GM21423 (cell line): ENCODE results near the gene UAP1L1.
A peak's percentile ranks its signal among the peaks of the same experiment; 100 is the strongest.
"Not testable (repeated sequence)": the region's sequence is repeated elsewhere in the genome, so short reads cannot be mapped to it uniquely, and the experiment has no call there.

Source experiments
- ATAC-seq: cut with Tn5 transposase; IDR thresholded peaks from one replicate; pipeline ENCODE4 v1.9.1; 2021; ENCODE audit warnings: mild to moderate bottlenecking, moderate library complexity; ENCODE audit not compliant: unreplicated experiment

Gene UAP1L1

DNA sequence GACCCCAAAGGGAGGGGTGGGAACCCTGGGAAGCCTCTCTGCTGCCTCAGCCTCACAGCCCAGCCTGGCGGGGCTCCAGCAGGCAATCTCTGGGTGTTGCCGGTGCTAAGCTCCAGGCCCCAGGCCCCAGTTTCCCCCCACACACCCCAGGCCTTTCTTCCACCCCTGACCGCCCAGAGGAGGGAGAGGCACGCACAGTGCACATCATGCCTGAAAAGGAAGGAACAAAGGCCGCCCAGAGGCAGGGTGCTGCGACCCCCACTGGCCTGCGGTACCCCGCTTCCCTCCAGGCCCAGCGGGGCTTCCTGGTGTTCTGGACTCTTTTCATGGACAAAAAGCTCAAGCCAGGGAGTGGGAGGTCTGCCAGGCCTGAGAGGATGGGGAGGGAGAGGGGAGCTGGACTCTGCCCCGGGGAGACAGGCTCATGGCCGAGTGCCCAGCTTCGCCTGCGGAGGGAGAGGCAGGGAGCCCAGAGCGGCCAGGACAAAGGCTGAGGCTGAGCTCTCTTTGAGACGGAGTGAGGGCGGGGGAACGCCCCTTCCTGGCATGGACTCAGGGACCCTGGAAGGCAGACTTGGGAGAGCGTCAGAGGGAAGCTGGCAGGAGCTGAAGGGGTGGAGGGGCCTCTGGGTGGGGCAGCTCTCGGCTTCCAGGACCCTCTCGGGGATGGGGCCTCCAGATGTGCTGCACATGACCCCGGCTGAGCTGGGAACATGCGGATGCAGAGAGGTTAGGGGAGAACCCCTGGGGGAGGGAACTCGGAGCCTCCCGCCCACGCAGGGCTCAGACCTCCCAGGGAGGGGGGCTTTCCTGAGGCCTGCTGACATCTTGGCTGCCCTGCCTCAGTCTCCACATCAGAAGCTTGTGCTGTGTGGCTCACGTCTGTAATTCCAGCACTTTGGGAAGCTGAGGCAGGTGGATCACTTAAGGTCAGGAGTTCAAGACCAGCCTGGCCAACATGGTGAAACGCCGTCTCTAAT is 21.6 kb upstream of the UAP1L1 start:
- ATAC-seq = no peak

DNA sequence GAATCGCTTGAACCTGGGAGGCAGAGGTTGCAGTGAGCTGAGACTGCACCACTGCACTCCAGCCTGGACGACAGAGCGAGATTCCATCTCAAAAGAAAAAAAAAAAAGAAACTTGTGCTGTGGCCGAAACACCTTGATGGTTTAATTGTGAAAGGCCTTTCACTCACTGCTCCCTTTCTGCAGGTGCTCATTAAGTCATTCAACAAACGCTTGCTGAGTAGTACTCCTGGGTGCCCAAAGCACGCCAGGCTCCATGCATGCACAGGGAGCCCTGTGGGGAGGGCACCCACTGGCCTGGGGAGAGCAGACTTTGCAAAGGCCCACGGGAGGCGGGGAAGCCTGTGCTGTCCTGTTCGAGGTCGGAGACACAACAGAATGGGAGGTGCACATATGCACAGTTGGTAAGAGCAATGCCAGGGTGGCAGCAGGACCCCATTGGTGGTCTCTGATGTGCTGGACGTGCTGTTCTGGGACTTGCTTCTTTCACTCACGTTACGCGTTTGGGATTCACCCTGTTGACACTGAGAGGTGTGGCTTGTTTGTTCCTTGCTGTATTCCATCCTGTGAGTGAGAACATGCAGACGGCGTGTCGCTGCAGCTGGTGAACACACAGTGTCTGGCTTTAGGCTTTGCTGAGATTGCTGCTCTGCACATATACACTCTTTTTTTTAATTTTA is 20.4 kb upstream of the UAP1L1 start:
- no peak for ATAC-seq

- ATAC-seq = no peak
Observed at GRCh38 chr9:137057545-137057944, 19.8 kb upstream of the UAP1L1 start.

GRCh38 chr9:137058521-137059234 is 18.6 kb upstream of the UAP1L1 start:
- ATAC-seq = no peak

DNA sequence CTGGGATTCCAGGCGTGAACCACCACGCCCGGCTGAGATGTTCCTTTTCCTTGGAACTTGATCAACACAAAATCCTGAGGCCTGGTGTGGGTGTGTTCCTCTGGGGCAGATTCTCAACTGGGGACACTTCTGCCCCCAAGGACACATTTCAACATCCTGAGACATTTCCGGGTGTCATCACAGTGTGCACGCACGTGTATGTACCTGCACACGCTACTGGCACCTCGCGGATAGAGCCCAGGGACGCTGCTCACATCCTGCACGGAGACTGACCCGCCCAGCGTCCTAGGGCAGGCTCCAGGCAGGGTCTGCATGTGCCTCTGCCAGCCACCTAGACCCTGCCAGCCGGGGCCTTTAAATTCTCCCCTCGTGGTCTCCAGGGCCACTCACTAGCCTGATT is 14.9 kb upstream of the UAP1L1 start:
- no peak for ATAC-seq

DNA sequence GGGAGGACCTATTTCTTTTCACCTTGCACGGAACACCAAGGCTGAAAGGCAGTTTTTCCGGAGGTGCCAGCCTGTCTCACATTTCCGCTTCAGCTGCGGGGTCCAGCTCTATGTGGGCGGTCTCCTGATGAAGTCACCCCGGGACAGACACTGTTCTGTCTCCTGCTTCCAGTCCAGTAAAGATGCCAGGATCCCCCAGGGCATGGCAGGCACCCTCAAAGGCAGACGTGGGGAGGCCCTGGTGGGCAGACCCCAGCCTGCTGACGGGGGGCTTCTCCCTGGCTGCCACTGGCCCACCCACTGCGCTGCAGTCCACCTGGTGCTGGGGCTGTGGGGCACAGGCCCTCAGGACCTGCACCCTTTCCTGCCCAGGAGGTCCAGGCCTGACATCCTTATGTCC is 14.5 kb upstream of the UAP1L1 start:
- ATAC-seq = not testable (repeated sequence)

DNA sequence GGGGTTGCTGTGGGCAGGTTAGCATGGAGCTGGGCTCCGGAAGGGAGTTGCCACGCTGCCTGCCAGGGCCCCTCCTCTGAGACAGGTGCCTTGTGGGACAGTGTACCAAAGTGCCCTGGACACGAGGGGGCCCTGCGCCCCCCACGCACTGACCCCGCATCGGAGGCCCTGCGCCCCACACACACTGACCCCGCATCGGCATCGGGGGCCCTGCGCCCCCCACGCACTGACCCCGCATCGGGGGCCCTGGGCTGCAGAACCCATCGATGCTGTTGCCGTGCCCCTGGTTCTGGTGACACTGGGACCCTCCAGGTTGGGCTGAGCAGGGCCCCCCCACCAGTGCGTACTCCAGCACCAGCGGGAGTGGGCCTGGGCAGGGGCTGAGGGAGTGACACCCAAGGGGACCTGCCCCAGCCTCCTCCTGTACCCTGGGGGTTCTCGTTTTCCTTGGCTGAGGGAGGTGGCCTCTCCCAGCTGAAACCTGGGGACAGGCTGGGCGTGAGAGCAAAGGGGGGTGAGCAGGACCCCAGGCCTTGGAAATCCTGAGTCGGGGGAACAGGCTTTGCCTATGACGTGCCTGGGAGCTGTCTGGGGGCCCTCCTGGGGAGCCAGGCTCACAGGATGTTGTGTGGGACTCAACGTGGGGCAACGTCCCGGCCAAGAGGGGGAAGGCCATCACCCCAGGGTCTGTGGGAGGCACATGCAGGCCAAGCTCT is 13.8 kb upstream of the UAP1L1 start:
- ATAC-seq = no peak

- no peak for ATAC-seq
Observed at GRCh38 chr9:137064027-137064879, 13.1 kb upstream of the UAP1L1 start.

GRCh38 chr9:137064880-137065164 is 12.5 kb upstream of the UAP1L1 start:
- no peak for ATAC-seq

DNA sequence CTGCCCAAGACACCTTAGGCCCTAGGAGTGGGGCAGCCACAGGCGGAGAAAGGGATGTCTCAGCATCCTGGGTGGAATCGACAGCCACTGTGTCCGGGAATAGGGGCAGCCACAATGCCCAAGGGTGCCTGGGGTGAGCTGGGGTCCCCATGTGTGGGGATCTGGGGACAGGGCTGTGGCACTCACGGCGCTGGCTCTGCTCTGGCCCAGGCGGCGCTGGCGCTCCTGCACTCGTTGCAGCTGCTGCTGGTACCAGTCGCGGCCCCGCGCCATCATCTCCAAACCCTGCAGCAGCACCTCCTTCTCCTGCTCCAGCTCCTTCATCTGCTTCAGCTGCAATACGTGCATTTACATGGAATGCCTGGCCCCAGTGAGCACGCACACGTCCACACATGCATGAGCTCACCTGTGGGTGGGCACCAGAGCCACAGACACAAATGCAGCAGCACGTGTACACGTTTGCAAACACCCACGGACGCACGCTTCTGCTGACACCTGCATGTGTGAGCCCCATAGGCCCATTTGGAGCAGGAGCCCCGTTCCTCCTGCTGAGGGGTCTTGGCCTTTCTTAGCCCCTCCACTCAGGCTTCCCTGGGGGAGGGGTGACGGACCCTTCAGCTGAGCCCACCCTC is 11.9 kb upstream of the UAP1L1 start:
- ATAC-seq = no peak

- no peak for ATAC-seq
Observed at GRCh38 chr9:137066096-137066861, 11.0 kb upstream of the UAP1L1 start.

DNA sequence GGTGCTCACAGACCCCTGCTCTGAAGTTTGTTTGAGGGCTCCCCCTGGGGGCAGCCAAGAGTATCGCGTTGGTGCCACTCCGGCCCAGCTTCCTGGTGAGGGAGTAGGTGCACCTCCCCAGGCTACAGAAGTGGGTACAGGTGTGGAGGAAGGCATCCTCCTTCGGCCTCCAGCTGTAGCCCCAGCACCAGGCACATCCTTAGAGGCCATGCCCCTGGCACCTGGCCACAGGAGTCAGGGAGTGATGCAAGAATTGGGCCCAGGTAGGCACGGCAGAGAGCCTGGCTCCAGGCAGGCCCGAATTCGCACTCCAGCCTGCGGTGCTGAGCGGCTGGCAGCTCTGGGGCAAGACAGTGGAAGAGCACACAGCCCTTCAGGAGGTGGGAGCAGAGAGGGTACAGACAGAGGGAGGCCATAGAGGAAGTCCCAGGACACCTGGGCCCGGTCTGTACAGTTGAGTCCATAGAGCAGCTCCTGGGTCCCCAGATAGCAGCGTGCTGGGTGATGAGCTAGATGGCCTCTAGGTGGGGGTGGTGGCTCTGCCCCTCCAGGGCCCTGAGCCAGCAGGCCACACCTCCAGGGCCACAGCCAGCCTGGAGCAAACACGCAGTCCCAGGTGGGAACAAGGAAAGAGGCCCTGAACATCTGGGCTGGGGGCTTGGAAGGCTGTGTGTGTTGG is 9.3 kb upstream of the UAP1L1 start:
- no peak for ATAC-seq

DNA sequence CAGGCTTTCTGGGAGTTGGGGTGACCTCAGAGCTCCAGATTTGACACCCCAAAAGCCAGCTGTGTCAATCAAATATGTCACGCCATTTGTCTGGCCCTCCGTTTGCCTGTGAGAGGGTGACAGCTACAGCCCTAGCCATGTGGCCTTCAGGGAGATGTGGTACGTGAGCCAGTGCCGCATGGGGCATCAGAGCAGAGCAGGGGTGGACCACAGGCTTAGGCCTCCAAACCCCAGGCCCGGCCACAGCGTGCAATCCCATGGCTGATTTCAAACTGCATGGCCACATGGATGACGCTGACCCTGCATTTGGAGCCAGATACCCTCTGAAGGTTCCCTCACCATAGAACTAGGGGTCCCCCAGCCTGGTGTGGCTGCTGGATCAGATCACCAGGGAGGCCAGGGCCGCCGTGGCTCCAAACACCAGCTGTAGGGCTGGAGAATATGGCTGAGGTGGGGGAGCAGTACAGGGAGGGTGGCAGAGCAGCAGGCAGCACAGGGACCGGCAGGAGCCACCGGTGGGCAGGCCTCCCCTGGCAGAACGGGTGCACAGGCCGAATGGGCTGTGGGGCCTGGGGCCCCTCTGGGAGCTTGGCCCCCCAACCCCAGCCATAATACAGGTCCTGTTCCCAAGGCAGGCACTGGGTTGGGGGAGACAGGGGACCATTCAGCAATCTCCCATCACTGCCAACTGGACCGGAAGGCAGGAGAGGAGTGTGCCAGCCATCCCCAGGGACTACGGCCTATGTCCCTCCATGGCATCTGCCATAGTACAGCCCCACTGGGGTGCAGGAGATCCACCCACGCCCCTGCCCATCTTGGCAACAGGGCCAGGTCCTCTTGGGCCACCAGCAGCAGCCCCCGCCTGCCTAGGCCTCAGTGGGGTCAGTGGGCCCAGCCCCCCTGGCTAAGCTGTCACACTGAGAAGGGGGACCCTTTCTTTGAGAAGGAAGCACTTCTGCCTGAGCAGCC is 8.5 kb upstream of the UAP1L1 start:
- ATAC-seq = no peak

- ATAC-seq = peak; percentile 16
Observed at GRCh38 chr9:137069508-137070091, 7.7 kb upstream of the UAP1L1 start.

GRCh38 chr9:137070201-137070905 is 7.0 kb upstream of the UAP1L1 start, which contains the start of gene SAPCD2:
TSS of gene SAPCD2 (minus strand) at chr9:137070557. CDS start at chr9:137070460, 97 bp downstream.
- ATAC-seq = peak; percentile 75

DNA sequence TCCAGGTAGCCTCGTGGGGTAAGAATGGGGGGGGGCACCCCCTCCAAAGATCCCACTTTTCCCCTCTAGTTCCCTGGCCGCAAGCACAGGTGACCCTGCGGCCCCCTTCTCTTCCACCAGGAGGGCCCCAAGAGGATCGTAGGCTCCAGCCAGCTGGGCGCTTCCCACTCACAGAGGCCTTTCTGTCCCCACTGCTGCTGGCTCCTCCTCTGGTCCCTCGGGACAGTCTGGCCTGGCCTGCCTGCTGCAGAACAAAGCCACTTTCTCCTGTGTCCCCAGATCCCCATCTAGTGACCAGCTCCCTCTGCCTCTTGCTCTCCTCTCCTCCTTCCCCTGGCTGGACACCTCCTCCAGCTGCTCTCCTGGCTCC is 6.4 kb upstream of the UAP1L1 start:
- peak; percentile 6 for ATAC-seq
